Measurements from ENCODE around the gene FRMPD2.
A peak's percentile ranks its signal among the peaks of the same experiment; 100 is the strongest.
"Not testable (repeated sequence)": the region's sequence is repeated elsewhere in the genome, so short reads cannot be mapped to it uniquely, and the experiment has no call there.

The FRMPD2 gene

DNA sequence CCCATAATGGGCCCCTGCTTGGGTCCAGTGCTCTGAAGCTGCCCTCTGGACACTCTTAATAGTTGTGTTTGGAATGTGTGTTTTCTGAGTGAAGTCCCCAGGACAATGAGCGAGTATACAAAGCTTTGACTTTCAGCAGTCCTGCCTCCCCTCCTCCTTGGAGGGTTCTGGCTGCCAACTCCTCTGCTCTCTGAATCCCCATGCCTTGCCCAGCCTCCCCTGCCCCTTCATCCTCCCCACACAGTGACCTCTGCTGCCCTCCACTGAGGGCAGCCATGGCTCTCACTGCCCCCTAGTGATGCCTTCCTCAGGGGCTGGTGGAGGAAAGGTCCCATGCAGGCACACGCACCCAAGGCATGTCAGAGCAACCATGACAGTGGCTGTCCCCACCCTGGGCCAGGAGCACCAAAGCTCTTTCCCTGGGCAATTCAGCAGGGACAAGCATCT lies 40.9 kb downstream of the FRMPD2 start:
- DNase-seq (ENCODE audit: low read depth in 2 of 2), result no peak

DNA sequence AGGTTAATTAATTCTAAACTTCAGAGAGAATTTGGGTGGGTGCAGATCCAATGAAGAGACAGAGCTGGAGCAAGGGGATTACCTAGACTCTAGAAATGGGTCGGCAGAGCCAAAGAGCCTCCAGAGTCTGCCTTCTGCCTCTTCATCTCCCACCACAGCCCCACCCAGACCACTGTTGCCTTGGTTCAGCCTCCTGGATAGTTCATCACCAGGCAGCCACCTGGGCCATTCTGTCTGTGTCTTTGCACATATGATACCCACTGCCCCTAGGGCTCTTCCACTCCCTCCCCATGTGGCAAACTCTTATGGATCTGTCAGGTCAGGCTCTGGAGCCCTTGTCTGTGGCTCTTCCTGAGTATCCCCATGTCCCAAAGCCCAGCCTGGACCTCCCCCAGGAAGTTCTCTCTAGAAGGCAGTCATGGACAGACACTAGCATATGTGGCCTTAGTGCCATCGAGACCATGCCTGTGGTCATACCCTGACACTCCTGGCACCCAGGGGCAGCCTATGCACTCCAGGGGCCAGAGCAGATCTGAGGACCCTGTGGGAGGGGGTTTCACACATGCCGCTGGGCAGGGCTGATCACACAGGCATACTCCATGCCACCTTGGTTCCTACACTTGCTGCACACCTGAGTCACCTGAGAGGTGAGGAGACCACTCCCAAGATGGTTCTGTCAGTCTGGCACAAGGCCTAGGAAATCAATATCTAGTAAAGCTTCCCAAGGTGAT lies 41.6 kb downstream of the FRMPD2 start:
- no peak for DNase-seq (ENCODE audit: low read depth in 2 of 2)

DNA sequence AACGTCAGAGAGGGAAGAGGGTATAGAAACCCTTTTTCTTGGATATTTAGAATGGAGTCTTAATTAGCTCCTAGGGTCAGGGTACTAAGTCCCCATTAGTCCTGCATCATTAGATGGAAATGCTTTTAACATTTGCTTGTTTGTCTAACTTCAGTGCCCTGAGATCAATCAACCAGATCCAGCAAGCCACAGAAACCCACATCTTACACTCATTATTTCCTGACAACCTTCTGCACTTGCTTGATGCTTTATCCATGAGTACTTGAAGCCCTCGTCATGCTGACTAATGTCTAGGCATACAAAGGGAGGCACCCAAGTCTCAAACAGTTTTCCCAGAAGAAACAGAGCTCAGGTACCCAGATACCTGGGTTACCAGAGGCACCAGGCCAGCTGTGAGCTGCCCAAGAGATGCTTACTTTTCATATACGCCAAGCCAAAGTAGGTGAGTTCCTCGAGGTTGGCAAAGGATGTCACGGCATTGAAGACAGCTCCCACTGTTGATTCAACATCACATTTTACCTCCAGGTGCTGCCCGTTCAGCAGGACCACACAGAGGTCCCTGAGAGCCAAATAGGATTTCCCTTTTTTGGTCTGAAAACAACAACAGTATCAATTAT lies 42.7 kb downstream of the FRMPD2 start:
- no peak for DNase-seq (ENCODE audit: low read depth in 2 of 2)

DNA sequence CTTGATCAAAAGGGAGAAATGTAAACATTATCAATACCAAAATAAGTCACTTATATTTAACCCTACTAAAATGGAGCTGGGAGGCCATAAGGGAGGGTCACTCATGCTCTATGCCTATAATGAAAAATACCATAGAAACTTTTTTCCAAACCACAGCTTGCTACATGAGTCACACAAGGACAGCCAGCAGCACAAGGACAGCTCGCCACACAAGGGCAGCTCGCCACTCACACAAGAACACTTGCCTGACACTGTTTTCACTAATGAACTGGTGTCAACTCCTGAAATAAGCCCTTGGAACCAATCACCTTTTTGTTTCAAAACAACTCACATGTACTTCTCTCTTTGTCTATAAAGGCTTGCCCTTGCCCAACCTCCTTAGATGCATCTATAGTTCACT lies 43.3 kb downstream of the FRMPD2 start:
- no peak for DNase-seq (ENCODE audit: low read depth in 2 of 2)

DNA sequence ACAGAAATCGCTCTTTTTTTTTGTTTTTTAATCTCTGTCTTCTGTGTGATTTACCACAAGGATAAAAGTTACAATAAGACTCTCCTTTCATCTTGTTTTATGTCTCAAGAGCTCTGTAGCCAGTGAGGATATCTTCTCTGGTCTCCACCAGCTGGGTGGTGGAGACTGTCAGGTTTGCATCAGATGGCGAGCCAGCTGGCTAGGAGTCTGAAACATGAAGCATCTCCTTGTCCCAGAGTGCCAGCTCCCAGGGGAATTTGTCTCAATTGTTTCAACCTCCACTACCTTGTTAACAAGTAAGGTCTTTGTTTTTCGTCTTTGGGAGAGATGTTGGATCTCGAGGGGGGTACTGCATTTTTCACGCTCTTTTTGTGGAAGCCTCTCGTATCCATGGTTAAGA lies 47.3 kb downstream of the FRMPD2 start:
- DNase-seq (ENCODE audit: low read depth in 2 of 2), result no peak

DNA sequence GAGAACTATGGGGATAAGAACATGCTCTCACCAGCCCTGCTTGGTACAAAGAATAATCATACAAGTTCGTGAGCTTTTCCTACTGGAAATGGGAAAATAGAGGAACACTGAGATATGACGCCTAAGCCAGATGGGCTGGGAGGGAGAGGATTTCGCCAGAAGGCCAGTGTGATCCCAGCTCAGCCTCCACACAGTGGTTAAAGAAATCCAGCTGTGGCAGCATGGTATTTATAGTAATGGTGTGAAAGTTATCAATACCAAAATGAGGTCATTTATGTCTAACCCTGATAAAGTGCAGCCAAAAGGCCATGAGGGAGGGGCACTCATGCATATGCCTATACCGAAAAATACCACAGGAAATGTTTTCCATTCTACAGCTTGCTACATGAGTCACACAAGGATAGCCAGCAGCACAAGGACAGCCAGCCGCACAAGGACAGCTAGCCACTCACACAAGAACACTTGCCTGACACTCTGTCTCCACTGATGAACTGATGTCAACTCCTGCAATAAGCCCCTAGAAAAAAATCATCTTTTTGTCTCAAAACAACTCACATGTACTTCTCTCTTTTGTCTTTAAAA lies 49.4 kb downstream of the FRMPD2 start:
- DNase-seq (ENCODE audit: low read depth in 2 of 2), result no peak

DNA sequence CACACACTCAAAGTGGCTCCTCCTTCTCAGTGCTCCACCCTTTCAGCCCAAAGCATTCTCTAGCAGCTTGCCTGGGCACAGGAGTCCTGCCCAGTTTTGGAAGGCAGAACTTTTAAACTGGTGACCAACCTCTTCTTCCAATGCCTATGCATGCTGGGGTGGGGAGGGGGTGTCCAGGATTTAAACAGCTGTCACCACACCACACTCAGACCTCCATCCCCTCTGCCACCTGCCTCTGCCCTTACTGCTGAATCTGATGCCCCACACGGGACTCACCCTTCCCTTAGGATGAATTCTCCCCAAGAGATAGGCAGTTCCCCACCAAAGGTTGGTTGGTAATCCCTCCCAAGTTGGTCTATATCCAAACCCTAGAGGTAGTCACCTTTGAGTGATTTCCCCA lies 50.2 kb downstream of the FRMPD2 start:
- DNase-seq (ENCODE audit: low read depth in 2 of 2), result no peak

DNA sequence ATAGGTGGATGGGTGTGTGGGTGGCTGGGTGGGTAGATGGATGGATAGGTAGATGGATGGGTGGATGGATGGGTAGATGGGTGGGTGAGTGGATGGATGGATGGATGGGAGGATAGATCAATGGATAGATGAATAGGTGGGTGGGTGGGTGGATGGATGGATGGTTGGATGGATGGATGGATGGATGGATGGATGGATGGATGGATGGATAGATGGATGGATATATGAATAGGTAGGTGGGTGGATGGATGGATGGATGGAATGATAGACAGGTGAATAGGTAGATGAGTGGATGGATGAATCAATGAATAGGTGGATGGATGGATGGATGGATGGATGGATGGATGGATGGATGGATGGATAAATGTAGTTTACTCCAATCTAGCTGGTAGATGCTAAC lies 52.7 kb downstream of the FRMPD2 start:
- DNase-seq (ENCODE audit: low read depth in 2 of 2), result no peak

DNA sequence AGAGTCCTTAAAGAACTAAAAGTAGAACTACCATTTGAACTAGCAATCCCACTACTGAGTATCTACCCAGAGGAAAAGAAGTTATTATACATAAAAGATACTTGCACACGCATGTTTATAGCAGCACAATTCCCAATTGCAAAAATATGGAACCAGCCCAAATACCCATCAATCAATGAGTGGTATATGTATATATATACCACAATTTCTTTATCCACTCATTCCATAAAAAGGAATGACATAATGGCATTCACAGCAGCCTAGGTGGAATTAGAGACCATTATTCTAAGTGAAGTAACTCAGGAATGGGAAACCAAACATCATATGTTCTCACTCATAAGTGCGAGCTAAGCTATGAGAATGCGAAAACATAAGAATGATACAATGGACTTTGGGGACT lies 53.5 kb downstream of the FRMPD2 start:
- not testable (repeated sequence) for DNase-seq (ENCODE audit: low read depth in 2 of 2)

DNA sequence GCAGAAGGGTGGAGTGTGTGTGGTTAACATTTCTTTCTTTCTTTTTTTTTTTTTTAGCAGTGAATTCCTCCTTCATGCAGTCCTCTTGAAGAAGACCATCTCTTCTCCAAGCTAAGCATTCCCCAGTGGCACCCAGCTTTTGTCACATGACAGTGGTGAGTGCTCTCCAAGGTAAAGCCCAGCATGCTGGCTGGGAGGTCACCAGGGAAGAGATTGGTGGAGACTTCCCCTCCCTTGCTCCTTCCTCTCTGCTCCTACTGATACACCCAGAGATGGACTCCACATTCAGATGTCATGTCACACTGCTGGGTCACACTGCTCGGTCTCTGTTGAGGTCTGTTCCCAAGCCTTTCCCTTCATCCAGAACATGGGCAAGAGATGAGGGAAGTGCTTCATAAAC lies 55.3 kb downstream of the FRMPD2 start:
- no peak for DNase-seq (ENCODE audit: low read depth in 2 of 2)

DNA sequence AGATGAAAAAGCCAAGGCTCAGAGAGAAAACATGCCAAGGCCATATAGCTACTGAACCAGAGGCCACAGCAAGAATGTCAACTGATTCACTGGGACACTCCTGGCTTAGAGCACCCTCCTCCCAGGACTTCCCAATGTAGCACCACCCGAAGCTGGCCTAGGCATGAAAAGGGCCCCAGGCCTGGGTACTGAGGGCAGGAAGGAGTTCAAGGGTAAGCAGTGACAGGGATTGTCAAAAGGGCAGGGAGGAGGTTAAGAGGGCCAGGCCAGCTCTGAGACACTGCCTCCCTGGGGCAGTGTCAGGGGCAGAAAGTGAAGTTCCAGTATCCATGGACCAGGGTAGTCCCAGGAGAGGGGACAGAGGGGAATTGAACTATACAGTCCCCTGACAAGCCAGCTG lies 57.8 kb downstream of the FRMPD2 start:
- DNase-seq (ENCODE audit: low read depth in 2 of 2), result no peak

DNA sequence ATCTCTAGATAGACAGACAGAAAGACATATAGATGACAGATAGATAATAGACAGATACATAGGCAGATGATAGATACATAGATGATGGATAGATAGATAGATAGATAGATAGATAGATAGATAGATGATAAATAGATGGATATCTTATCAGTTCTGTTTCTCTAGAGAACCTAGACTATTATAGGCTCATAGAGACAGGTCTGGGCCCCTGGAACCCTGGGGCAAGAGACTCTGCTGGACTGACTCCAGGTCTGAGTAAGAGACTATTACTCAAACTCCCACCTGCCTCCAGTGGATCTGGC lies 58.3 kb downstream of the FRMPD2 start:
- no peak for DNase-seq (ENCODE audit: low read depth in 2 of 2)

DNA sequence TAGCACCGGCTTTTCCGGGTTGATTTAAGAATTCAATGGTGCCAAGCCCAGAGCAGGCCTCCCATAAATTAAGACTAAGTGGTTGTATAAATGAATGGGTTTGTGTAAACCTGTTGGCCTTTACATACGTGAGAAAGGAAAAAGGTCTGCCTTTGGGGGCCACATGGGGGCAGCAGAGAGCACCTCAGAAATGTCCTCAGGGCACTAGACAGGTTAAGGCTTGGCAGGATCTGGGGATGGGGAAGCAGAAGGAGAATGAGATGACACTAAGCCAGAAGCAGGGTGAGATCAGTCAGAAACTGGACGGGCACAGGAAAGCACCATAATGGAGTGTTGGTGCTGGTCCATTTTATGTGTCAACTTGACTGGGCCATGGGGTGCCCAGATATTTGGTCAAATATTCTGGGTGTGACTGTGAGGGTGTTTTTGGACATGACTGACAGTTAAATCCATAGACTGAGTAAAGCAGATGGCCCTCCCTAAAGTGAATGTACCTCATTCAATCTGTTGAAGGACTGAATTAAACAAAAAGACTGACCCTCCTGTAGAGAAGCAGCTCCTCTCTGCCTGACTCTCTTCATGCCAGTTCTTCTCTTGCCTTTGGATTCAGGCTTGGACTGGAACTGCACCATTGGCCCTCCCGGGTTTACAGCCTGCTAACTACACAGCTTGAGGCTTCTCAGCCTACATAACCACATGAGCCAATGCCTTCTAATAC lies 58.9 kb downstream of the FRMPD2 start:
- peak in 1 of 2 donors; percentile 38 for DNase-seq (ENCODE audit: low read depth in 2 of 2)

DNA sequence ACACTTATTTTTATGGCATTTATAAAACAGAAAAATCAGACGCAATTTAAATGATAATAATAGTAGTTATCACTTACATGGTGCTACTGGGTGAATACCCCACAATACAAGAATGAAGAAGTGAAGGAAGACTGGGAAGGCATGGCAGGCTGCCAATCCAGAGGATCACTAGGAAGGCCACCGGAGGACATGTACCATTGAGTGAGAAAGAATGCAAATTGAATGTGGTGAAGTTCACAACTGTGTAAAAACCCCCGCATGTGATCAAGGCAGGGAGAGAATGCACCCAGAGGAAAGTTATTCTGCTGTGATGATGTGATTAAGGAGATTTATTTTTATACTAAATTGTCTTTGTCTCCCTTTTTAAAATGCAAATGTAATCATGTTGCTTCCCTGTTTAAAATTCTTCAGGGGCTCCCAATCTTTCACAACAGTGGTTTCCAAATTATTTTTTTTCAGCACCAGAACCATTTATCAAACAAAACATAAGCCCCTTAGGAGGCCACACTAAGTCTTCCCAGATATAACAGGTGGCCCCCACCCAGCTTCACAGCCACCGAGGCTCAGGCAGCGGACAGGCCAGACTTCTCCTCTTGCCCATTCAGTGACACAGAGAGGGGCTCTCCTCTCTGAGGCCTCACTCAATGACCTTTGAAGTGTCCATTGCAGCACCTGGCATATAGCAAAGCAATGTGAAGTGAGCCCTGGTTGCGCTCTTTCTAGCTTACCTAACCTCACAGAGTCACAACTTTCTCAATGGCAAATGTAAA lies 59.6 kb downstream of the FRMPD2 start:
- no peak for DNase-seq (ENCODE audit: low read depth in 2 of 2)

DNA sequence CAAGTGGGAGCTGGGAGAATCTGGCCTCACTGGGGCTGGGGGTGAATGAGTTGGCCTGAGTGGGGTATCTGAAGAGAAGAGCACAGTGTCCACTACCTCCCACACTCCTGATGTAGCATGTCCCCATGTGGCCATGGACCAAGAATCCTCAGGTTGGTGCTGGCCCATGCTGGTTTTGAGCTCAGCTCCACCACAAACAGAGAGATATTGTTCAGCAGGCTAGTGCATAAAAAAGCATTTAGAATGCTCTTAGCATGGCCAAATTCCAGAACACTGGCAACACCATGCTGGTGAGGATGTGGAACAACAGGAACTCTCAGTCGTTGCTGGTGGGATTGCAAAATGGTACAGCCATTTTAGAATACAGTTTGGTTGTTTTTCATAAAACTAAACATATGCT lies 61.4 kb downstream of the FRMPD2 start:
- no peak for DNase-seq (ENCODE audit: low read depth in 2 of 2)

DNA sequence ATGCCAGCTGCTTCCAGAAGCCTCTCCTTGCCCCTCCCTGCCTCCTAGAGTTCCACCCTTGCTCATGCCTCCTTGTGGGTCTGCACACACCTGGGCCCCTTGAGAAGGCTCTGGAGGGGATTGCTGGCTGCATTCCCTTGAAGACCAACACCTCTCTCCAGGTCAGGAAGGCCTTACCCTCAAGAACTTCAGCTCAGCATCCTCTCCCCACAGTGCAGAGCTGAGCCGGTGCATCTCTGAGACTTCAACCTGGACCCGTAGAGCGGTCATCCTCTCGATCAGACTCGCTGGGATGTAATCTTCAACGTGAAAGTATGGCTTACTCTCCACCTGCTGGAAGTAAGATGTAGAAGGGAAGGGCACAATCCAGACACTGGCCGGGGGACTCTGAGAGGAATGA lies 62.7 kb downstream of the FRMPD2 start:
- DNase-seq (ENCODE audit: low read depth in 2 of 2), result no peak

DNA sequence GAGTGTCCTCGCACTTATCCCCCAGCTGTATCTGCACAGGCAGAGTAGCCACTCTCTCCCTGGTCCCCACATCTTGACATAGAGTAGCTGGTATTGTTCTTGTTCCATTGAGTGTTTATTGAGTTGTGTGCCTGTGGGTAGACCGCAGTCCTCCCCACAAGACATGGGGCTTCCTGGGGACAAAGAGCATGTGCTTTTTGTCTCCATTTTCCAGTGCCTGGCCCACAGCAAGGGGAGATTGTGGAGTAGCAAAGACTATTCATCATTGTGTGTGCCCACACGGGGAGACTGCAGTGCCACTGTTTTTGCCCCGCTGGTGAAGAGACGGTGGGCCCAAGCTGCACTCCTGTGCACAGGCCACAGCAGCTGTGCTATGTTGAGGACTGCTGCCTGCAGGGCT lies 63.5 kb downstream of the FRMPD2 start:
- no peak for DNase-seq (ENCODE audit: low read depth in 2 of 2)

DNA sequence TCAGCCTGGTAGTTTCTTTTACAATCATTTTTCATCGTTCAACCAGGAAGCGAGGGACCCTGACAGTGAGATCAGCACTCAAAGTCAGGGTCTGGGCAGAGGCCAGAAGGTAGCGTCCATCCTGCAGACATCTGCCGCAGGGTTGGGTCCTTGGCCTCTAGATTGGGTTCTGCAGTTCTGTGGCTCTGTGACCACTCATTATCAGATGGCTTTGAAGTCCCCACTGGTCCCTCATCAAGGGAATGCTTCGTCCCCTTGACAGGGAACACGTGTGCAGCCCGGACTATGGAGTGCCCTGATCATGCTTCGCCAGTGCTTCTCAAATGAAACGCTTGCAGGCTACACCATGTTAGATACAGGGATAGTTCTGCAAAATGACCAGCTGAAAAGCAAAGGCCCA lies 64.1 kb downstream of the FRMPD2 start:
- DNase-seq (ENCODE audit: low read depth in 2 of 2), result no peak

DNA sequence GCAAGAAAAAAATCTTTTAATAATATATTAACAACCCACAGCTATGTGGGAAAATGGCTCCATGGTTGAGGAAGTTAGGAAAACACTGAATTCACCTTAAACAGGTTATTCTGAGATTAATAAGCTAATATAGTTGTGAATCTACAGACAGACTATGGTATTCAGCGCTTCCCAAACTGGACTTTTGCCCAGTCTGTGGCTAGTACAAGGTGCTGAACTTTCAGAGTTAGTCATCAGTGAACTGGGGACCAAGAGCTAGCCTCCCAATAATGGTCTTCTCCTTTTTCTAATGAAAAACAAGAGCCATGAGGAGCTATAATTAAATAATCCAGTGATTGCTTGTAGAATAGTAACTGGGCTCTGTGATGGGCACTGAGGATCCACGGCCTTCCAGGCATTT lies 65.3 kb downstream of the FRMPD2 start:
- no peak for DNase-seq (ENCODE audit: low read depth in 2 of 2)

DNA sequence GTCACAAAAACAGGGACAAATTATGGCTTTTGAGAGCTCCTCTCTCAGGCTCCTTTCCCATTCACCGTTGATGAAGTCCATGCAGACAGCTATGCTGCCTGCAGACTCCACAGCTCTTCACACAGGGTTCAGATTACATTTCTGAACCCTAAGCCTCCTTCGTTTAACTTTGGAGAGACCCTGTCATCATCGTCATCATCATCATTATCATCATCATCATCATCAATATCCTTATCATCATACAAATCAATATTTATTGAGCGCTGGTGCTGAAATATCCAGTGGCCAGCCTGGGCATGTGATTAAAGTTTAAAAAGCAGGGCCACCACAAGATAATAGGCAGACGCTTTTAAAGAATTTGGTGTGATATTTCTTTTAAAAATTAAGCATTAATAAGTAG lies 66.6 kb downstream of the FRMPD2 start:
- no peak for DNase-seq (ENCODE audit: low read depth in 2 of 2)

DNA sequence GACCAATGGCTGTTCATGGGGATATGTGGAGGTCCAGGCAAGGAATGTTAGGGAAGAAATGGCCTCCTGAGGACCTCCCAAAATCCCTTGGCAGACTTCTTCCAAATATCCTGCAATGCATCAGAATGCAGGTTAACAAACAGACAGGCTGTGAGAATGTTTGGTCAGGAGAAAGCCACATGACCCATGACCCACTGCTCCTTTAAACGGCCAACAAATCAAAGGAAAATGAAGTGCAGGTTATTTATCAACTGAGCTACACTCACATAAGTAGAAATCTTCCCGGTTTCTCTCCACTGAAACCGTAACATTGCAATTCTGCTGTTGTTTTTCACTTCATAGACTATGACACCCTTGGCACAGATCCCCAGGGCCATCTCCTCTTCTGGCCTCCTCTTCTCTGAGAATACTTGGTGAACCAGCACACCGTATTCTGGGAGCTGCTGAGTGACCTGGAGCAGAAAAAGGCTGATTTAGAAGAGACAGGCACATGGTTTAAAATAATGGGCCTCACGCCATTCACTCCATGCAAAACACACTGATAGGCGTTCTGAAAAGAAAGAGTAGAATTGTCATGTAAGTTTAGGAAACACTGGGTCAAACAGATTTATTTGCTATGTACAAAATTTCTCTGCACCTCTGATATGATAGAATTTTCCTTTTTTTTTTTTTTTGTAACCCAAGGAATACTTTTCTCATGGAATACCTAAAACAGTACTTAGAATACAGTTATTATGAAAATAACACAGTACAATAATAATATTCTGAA lies 67.8 kb downstream of the FRMPD2 start:
- no peak for DNase-seq (ENCODE audit: low read depth in 2 of 2)

Data from activated CD4-positive, alpha-beta T cell treated with anti-CD3 and anti-CD28 coated beads for 24 hours (primary cell).